OCI-LY1 (cell line): ENCODE measurements around the gene LTBP1.

Experiments used
- EZH2 ChIP-seq: fragments of 200-600 bp; sonication (generic), shearing (Covaris generic); IDR thresholded peaks from 2 replicates; pipeline ENCODE4 v1.8.0; 2017; ENCODE audit warnings: borderline replicate concordance, mixed run types, mild to moderate bottlenecking, antibody characterized with exemption, low read length, moderate library complexity, mixed read lengths
- TF ChIP-seq, protein P1 (sequence below): fragments of 200-600 bp; sonication (generic), shearing (Covaris generic); IDR thresholded peaks from 2 replicates; pipeline ENCODE4 v1.5.1; 2017; ENCODE audit warnings: mild to moderate bottlenecking, antibody characterized with exemption, low read length, moderate library complexity, mixed read lengths

DNA sequence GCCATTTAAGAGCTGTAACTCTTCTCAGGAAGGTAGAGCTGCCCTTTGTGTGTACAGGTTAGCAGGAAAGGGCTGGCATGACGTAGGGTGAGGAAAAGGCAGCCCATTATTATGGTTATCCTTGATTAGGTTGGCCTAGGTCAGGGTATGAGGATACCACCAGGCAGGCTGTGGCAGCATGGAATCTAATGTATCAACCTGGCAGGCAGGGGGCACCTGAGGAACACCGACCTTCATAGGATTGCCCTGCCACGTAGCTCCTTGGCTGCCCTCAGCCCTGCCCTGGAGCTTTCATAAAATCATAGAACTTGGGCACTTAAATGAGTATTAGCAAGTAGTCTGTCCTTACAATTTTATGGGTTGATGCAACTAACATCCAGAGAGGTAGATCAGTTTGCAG lies 261.6 kb downstream of the LTBP1 start:
- TF ChIP-seq, protein P1, sequence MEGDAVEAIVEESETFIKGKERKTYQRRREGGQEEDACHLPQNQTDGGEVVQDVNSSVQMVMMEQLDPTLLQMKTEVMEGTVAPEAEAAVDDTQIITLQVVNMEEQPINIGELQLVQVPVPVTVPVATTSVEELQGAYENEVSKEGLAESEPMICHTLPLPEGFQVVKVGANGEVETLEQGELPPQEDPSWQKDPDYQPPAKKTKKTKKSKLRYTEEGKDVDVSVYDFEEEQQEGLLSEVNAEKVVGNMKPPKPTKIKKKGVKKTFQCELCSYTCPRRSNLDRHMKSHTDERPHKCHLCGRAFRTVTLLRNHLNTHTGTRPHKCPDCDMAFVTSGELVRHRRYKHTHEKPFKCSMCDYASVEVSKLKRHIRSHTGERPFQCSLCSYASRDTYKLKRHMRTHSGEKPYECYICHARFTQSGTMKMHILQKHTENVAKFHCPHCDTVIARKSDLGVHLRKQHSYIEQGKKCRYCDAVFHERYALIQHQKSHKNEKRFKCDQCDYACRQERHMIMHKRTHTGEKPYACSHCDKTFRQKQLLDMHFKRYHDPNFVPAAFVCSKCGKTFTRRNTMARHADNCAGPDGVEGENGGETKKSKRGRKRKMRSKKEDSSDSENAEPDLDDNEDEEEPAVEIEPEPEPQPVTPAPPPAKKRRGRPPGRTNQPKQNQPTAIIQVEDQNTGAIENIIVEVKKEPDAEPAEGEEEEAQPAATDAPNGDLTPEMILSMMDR = no peak
- TF ChIP-seq EZH2 = no peak
